Activated CD8-positive, alpha-beta T cell treated with anti-CD3 and anti-CD28 coated beads for 36 hours (primary cell): ENCODE results near the gene MDM4. TPM values are rescaled to one million over a fixed set of nuclear protein-coding genes. Genes with fewer than 3 reads are reported as not detected.
"Not testable (repeated sequence)": the region's sequence is repeated elsewhere in the genome, so short reads cannot be mapped to it uniquely, and the experiment has no call there.

Experiments
- ATAC-seq: fragments of 200-7000 bp; cut with Tn5 transposase; one replicate; pipeline ENCODE4 v1.10.0; 2021; ENCODE audit warnings: mild to moderate bottlenecking, moderate library complexity
- CTCF ChIA-PET: fragments of 350-600 bp; sonication (Branson Sonifier 250); formaldehyde crosslinking; loops from one replicate; lab custom pipeline; 2021; ENCODE audit warnings: antibody characterized with exemption; lab: Charles Lee
- POLR2A ChIA-PET: fragments of 350-600 bp; sonication (Branson Sonifier 250); formaldehyde crosslinking; loops from one replicate; lab custom pipeline; 2021; ENCODE audit warnings: antibody characterized with exemption; lab: Charles Lee
- DNase-seq: peaks from one replicate; pipeline ENCODE4 v3.0.0-alpha.2; 2020
- H3K27ac Mint-ChIP-seq: one replicate; pipeline ENCODE4 v1.8.0; 2021; ENCODE audit warnings: mild to moderate bottlenecking, mixed read lengths
- H3K27me3 Mint-ChIP-seq: one replicate; pipeline ENCODE4 v1.8.0; 2021; ENCODE audit warnings: mixed read lengths
- H3K36me3 Mint-ChIP-seq: one replicate; pipeline ENCODE4 v1.8.0; 2021; ENCODE audit warnings: low read depth, mixed read lengths
- H3K4me1 Mint-ChIP-seq: one replicate; pipeline ENCODE4 v1.8.0; 2021; ENCODE audit warnings: low read depth, mixed read lengths
- H3K4me3 Mint-ChIP-seq: one replicate; pipeline ENCODE4 v1.8.0; 2021; ENCODE audit warnings: mild to moderate bottlenecking, moderate library complexity, mixed read lengths
- H3K9me3 Mint-ChIP-seq: one replicate; pipeline ENCODE4 v1.8.0; 2021; ENCODE audit warnings: mixed read lengths
- intact Hi-C: fragments of 100-400 bp; cut with micrococcal nuclease; formaldehyde crosslinking; loops from one replicate; pipeline ENCODE4 v1.10.0; 2022
- total RNA-seq, 2 experiments: library from RNA; stranded (reverse); gene quantifications; one replicate each; pipeline ENCODE4 v1.2.3, GENCODE V29; 2021
- TF ChIP-seq, protein P1 (sequence below): fragments of 200-600 bp; IDR thresholded peaks from one replicate; pipeline ENCODE4 v1.8.0; 2022; ENCODE audit warnings: antibody characterized with exemption, mild to moderate bottlenecking

Gene MDM4
- total RNA-seq, 2 experiments from 2014 or later: 89.6 to 94.8 TPM

- TF ChIP-seq, protein P1, sequence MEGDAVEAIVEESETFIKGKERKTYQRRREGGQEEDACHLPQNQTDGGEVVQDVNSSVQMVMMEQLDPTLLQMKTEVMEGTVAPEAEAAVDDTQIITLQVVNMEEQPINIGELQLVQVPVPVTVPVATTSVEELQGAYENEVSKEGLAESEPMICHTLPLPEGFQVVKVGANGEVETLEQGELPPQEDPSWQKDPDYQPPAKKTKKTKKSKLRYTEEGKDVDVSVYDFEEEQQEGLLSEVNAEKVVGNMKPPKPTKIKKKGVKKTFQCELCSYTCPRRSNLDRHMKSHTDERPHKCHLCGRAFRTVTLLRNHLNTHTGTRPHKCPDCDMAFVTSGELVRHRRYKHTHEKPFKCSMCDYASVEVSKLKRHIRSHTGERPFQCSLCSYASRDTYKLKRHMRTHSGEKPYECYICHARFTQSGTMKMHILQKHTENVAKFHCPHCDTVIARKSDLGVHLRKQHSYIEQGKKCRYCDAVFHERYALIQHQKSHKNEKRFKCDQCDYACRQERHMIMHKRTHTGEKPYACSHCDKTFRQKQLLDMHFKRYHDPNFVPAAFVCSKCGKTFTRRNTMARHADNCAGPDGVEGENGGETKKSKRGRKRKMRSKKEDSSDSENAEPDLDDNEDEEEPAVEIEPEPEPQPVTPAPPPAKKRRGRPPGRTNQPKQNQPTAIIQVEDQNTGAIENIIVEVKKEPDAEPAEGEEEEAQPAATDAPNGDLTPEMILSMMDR: no peak
- peaks cover 1% of the 10 kb centered on the region for H3K9me3 Mint-ChIP-seq
- H3K27ac Mint-ChIP-seq: no peak overlapping the region
- intact Hi-C loops: no loop called here
- peaks cover 79% of the 10 kb centered on the region for H3K36me3 Mint-ChIP-seq
- H3K27me3 Mint-ChIP-seq: no peaks in the 10 kb centered on the region
- DNase-seq (no peak), ATAC-seq (no peak)
- ChIA-PET CTCF (interaction anchor here (1.1 to 4.1 kb wide), 2 partner anchors 214 to 258 kb away, joined by 4 to 16 read pairs; no protein-coding TSS in a partner anchor), POLR2A (no interaction called here)
- no peak overlapping the region for H3K4me3 Mint-ChIP-seq
- peaks cover 35% of the 10 kb centered on the region for H3K4me1 Mint-ChIP-seq
Measured at GRCh38 chr1:204549313-204549712, 33.1 kb downstream of the MDM4 start.

DNA sequence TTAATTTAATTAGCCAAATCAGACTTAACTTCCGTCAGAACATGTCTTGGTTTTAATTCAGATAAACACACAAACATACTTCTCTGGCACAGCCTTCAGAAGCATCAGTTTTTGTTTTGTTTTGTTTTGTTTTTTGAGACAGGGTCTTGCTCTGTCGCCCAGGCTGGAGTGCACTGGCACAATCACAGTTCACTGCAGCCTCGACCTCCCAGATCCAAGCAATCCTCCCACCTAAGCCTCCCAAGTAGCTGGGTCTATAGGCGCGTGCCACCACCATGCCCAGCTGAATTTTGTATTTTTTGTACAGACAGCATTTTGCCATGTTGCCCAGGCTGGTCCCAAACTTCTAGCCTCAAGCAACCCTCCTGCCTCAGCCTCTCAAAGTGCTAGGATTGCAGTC is 34.7 kb downstream of the MDM4 start:
- Mint-ChIP-seq H3K9me3 (no peaks in the 10 kb centered on the region), H3K27me3 (no peaks in the 10 kb centered on the region), H3K4me3 (no peak overlapping the region), H3K36me3 (peaks cover 66% of the 10 kb centered on the region), H3K4me1 (peaks cover 23% of the 10 kb centered on the region), H3K27ac (no peak overlapping the region)
- intact Hi-C loops: no loop called here
- no peak for ATAC-seq
- DNase-seq: no peak
- ChIA-PET POLR2A (no interaction called here), CTCF (interaction anchor here (1.5 to 4.1 kb wide), 5 partner anchors 14 to 256 kb away, joined by 3 to 16 read pairs (median 6); no protein-coding TSS in a partner anchor)
- TF ChIP-seq, protein P1: no peak

DNA sequence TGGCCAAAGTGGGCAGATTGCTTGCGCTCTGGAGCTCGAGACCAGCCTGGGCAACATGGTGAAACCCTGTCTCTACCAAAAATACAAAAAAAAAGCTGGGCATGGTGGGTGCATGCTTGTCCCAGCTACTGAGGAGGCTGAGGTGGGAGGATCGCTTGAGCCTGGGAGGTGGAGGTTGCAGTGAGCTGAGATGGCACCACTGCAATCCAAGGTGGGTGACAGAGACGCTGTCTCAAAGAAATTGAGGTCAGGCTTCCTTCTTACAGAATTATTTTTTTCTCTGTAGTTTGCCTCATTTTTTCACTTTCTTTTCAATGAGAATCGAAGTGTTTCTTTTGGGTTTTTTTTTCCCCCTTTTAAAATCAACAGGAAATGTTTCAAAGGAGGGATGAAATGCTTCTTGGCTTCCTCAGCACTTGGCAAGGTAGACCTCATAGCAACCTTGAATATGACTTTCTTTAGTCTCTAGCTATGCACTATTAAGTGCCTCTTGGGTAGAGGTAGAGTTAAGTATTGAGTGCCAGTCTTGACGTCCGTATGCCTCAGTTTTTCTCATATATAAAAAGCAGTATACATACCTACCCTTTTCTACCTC is 40.3 kb downstream of the MDM4 start:
- H3K9me3 Mint-ChIP-seq: no peaks in the 10 kb centered on the region
- DNase-seq: no peak
- H3K27ac Mint-ChIP-seq: peak overlapping the region; percentile 59
- intact Hi-C loops: no loop called here
- H3K4me1 Mint-ChIP-seq: peaks cover 33% of the 10 kb centered on the region
- POLR2A ChIA-PET: interaction anchor here (0.6 to 1.4 kb wide), 6 partner anchors 10 to 61 kb away, joined by 3 to 5 read pairs (median 4); no protein-coding TSS in a partner anchor
- H3K27me3 Mint-ChIP-seq: no peaks in the 10 kb centered on the region
- H3K4me3 Mint-ChIP-seq: no peak overlapping the region
- no peak for ATAC-seq
- peaks cover 34% of the 10 kb centered on the region for H3K36me3 Mint-ChIP-seq
- CTCF ChIA-PET: interaction anchor here (0.6 to 3.1 kb wide), 7 partner anchors 9 to 722 kb away, joined by 3 to 13 read pairs (median 4); no protein-coding TSS in a partner anchor
- TF ChIP-seq, protein P1: no peak

DNA sequence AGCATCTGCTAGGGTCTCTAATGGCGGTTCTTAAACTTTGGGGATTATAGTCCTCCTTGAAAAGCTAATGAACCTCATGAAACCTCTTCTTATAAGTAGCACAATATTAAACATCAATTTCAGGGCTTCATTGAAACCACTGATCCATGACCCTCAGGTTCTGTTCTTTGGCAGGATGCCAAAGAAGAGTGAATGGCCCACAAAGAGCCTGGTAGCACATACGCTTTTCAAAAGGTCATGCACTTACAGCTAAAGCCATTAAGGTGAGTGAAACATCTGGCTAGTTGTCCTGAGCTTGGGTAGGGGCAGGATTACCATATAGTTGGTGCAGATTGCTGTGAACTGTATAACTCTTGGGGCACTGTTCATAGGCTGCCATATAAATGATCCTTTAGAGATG is 42.3 kb downstream of the MDM4 start:
- POLR2A ChIA-PET: no interaction called here
- Mint-ChIP-seq H3K27ac (no peak overlapping the region), H3K4me1 (peaks cover 41% of the 10 kb centered on the region), H3K9me3 (no peaks in the 10 kb centered on the region), H3K4me3 (no peak overlapping the region), H3K27me3 (no peaks in the 10 kb centered on the region), H3K36me3 (peaks cover 26% of the 10 kb centered on the region)
- TF ChIP-seq, protein P1: no peak
- DNase-seq (no peak), ATAC-seq (no peak)
- CTCF ChIA-PET: interaction anchor here (0.8 to 3.7 kb wide), 4 partner anchors 13 to 249 kb away, joined by 3 to 25 read pairs (median 10); no protein-coding TSS in a partner anchor
- intact Hi-C loops: no loop called here

DNA sequence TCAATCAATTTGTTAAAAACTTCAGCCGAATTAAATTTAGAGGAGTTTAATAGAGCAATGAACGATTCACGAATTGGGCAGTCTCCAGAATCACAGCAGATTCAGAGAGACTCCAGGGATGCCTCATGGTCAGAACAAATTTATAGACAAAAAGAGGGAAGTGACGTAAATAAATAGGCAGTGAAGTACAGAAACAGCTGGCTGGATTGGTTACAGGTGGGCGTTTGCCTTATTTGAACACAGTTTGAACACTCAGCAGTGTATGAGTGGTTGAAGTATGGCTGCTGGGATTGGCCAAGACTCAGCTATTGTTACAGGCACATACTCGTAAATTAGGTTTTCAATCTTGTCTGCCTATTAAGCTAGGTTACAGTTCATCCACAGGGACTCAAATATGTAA is 43.8 kb downstream of the MDM4 start:
- ChIA-PET POLR2A (interaction anchor here (0.7 kb wide), 1 partner anchor 208 kb away, joined by 3 read pairs; no protein-coding TSS in a partner anchor), CTCF (interaction anchor here (0.7 to 3.7 kb wide), 2 partner anchors 187 to 247 kb away, joined by 3 to 25 read pairs; no protein-coding TSS in a partner anchor)
- DNase-seq, ATAC-seq, intact Hi-C loops, H3K27me3 Mint-ChIP-seq, H3K9me3 Mint-ChIP-seq, H3K27ac Mint-ChIP-seq, H3K4me3 Mint-ChIP-seq: not testable (repeated sequence)
- peaks cover 23% of the 10 kb centered on the region for H3K36me3 Mint-ChIP-seq
- H3K4me1 Mint-ChIP-seq: peaks cover 49% of the 10 kb centered on the region
